Loucy (cell line): Measurements from ENCODE around the gene MYL7.

Experiments used
- CTCF ChIP-seq: fragments of 200-600 bp; sonication (generic); conservative IDR thresholded peaks from 2 replicates; pipeline ENCODE4 v1.5.1; 2014; ENCODE audit warnings: mild to moderate bottlenecking, antibody characterized with exemption, low read length
- EZH2phosphoT487 ChIP-seq: fragments of 200-600 bp; IDR thresholded peaks from 2 replicates; pipeline ENCODE4 v1.6.1; 2018; ENCODE audit warnings: antibody characterized with exemption, mild to moderate bottlenecking, moderate library complexity, borderline replicate concordance

DNA sequence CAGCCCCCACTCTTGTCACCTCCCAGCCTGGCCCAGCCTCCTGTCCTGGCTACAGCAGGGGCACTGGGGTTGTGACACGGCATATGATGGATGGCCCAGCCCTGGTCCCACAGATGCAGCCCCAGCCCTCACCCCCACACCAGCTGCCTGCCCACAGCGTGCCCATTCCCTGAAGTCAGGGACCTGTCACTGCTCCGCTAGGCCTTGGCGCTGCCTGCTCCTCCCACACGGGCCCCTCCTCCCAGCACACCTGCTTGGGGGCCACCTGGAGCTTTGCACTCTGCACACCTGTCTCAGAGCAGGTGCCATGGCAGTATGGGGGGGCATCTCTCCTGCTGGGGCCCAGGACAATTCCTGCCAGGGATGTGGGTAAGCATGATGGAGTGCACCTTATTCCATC is 44.6 kb upstream of the MYL7 start:
- TF ChIP-seq CTCF (no peak), EZH2phosphoT487 (no peak)
